WERI-Rb-1 (cell line): ENCODE results near the gene ANKRD62.
"Not testable (repeated sequence)": the region's sequence is repeated elsewhere in the genome, so short reads cannot be mapped to it uniquely, and the experiment has no call there.

Experiments used
- DNase-seq: peaks from one replicate; pipeline ENCODE4 v3.0.0-alpha.2; 2020
- H3K27ac ChIP-seq: fragments of 250-450 bp; sonication (Bioruptor Pico); 2 replicates; pipeline ENCODE4 v1.5.1; 2020; ENCODE audit warnings: mild to moderate bottlenecking, moderate library complexity
- H3K27me3 ChIP-seq: fragments of 250-450 bp; sonication (Bioruptor Pico); 2 replicates; pipeline ENCODE4 v1.5.1; 2021; ENCODE audit warnings: mild to moderate bottlenecking, low read depth, moderate library complexity; ENCODE audit not compliant: insufficient read depth, severe bottlenecking
- H3K36me3 ChIP-seq: fragments of 250-450 bp; sonication (Bioruptor Pico); 2 replicates; pipeline ENCODE4 v1.5.1; 2020; ENCODE audit warnings: mild to moderate bottlenecking, moderate library complexity
- H3K4me3 ChIP-seq: 2 replicates; pipeline ENCODE4 v1.5.1; 2011; ENCODE audit warnings: low read depth, mild to moderate bottlenecking, control low read depth, low read length
- H3K9me3 ChIP-seq: fragments of 250-450 bp; sonication (Bioruptor Pico); 2 replicates; pipeline ENCODE4 v1.5.1; 2021; ENCODE audit warnings: mild to moderate bottlenecking, moderate library complexity; ENCODE audit not compliant: severe bottlenecking
- CTCF ChIP-seq: IDR thresholded peaks from 2 replicates; pipeline ENCODE4 v1.5.1; 2011; ENCODE audit warnings: low read depth, mild to moderate bottlenecking, control low read depth, inconsistent platforms, low read length

Gene ANKRD62

DNA sequence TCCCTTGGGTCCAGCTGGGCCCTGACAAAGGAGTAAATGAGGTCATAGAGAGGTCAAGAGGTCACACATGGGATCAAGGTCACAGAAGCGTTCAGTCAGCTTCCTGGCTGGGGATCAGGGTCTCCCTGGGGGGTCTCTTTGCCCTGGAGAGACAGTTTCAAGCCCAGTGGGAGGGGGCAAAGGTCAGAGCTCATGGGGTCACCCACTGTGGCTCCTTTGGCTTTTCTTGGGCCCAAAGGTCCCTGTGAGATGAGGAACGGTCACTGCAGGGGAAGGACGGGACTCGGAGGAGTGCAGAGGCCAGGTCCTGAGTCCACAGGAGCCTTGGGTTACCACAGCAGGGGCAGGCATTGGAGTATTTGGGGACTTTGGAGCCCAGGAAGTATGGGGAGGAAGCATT lies 30.7 kb upstream of the ANKRD62 start:
- no peaks in the 10 kb centered on the region for H3K36me3 ChIP-seq
- H3K4me3 ChIP-seq: no peak overlapping the region
- no peaks in the 10 kb centered on the region for H3K27me3 ChIP-seq
- H3K27ac ChIP-seq: no peak overlapping the region
- no peak for TF ChIP-seq CTCF
- no peak for DNase-seq
- no peaks in the 10 kb centered on the region for H3K9me3 ChIP-seq

DNA sequence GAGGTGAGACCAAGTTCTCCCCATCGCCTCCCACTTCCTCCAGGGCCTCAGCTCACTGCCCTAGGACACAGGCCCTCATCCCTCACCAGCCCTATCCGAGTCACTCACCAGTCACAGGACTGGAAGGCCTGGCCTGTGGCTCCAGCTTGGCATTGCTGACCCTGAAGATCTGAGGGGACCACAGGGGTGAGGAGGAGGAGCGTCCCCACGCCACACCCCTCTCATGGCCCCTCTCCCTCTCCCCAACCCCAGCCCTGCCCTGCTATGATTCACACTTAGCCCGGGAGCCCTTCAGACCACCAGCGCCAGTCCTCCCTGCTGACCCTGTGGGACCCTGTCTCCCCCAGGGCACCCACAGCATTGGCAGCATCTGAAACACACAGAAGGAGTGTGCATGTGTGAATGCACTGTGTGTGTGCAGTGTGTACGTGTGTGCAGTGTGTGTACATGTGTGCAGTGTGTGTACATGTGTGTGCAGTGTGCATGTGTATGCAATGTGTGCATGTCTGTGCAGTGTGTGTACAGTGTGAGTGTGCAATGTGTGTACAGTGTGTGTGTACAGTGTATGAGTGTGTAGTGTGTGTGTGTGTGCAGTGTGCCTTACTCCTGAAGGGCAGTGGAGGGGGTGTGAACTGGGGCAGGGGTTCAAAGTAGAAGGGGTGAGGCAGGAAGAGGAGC lies 29.4 kb upstream of the ANKRD62 start:
- DNase-seq: no peak
- Histone ChIP-seq H3K4me3 (no peak overlapping the region), H3K9me3 (no peaks in the 10 kb centered on the region), H3K27me3 (no peaks in the 10 kb centered on the region), H3K36me3 (no peaks in the 10 kb centered on the region), H3K27ac (no peak overlapping the region)
- no peak for TF ChIP-seq CTCF

- H3K27me3 ChIP-seq: no peaks in the 10 kb centered on the region
- no peak for TF ChIP-seq CTCF
- no peaks in the 10 kb centered on the region for H3K36me3 ChIP-seq
- H3K4me3 ChIP-seq: no peak overlapping the region
- no peak overlapping the region for H3K27ac ChIP-seq
- no peak for DNase-seq
- H3K9me3 ChIP-seq: no peaks in the 10 kb centered on the region
Measured at GRCh38 chr18:12065397-12065796, 28.2 kb upstream of the ANKRD62 start.

GRCh38 chr18:12066910-12067511 lies 26.6 kb upstream of the ANKRD62 start:
- Histone ChIP-seq H3K9me3 (no peaks in the 10 kb centered on the region), H3K36me3 (no peaks in the 10 kb centered on the region), H3K27ac (no peak overlapping the region), H3K27me3 (no peaks in the 10 kb centered on the region), H3K4me3 (no peak overlapping the region)
- no peak for TF ChIP-seq CTCF
- no peak for DNase-seq

DNA sequence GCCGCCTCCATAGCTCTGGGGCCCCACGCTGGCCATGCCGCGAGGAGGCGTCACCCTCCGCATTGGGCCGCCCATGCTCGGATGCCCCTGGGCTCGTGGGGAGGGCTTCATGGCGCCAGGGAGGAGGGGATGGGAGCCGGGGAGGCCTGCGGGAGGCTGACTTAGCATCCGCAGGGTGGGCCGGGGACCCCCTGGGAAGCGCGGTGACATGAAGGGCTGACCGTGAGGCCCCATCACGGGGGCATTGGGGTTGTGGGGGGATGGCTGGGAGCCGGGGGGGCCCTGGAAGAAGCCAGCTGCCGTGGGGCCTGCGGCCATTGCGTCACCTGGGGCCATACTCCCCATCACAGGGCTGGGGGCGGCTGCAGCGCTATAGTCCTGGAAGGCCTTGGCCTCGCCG lies 26.0 kb upstream of the ANKRD62 start:
- no peaks in the 10 kb centered on the region for H3K36me3 ChIP-seq
- H3K4me3 ChIP-seq: no peak overlapping the region
- H3K9me3 ChIP-seq: no peaks in the 10 kb centered on the region
- no peak for DNase-seq
- H3K27ac ChIP-seq: no peak overlapping the region
- H3K27me3 ChIP-seq: no peaks in the 10 kb centered on the region
- no peak for TF ChIP-seq CTCF

- H3K9me3 ChIP-seq, H3K27ac ChIP-seq, DNase-seq, H3K36me3 ChIP-seq, H3K4me3 ChIP-seq, H3K27me3 ChIP-seq: not testable (repeated sequence)
Measured at GRCh38 chr18:12068316-12068949, 25.2 kb upstream of the ANKRD62 start.
